HL-60 (cell line): Measurements from ENCODE around the gene CRTC3.

ENCODE experiments used
- CTCF ChIP-seq: IDR thresholded peaks from one replicate; pipeline ENCODE4 v1.5.1; 2011; ENCODE audit warnings: low read length, control low read depth, inconsistent platforms; ENCODE audit not compliant: insufficient read depth
- TF ChIP-seq, protein P1 (sequence below): IDR thresholded peaks from 2 replicates; pipeline ENCODE4 v1.6.1; 2012; ENCODE audit warnings: low read depth; ENCODE audit not compliant: insufficient replicate concordance

DNA sequence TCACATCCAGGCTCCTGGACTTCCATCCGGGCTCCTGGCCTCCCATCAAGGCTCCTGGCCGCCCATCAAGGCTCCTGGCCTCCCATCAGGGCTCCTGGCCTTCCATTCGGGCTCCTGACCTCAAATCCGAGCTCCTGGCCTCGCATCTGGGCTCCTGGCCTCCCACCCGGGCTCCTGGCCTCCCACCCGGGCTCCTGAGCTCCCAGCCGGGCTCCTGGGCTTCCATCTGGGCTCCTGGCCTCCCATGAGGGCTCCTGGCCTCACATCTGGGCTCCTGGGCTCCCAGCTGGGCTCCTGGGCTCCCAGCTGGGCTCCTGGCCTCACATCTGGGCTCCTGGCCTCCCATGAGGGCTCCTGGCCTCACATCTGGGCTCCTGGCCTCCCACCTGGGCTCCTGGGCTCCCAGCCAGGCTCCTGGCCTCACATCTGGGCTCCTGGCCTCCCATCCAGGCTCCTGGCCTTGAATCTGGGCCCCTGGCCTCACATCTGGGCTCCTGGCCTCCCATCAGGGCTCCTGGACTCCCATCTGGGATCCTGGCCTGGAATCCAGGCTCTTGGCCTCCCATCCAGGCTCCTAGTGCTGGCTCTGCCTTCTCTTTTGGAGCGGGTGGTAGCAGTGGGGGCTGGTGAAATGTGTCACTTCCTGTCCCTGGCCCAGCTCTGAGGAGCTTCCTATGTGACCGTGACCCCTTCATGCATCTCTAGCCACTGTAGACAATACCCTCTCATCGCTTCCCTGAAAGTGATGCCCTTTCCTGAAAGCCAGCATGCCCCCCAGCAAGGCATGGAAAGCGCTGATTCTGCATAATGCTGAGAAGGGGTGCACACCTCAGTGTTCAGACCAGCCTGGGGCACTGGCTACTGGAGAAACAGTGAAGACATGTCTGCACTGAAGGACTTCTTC, 124.8 kb downstream of the CRTC3 start:
- TF ChIP-seq, protein P1, sequence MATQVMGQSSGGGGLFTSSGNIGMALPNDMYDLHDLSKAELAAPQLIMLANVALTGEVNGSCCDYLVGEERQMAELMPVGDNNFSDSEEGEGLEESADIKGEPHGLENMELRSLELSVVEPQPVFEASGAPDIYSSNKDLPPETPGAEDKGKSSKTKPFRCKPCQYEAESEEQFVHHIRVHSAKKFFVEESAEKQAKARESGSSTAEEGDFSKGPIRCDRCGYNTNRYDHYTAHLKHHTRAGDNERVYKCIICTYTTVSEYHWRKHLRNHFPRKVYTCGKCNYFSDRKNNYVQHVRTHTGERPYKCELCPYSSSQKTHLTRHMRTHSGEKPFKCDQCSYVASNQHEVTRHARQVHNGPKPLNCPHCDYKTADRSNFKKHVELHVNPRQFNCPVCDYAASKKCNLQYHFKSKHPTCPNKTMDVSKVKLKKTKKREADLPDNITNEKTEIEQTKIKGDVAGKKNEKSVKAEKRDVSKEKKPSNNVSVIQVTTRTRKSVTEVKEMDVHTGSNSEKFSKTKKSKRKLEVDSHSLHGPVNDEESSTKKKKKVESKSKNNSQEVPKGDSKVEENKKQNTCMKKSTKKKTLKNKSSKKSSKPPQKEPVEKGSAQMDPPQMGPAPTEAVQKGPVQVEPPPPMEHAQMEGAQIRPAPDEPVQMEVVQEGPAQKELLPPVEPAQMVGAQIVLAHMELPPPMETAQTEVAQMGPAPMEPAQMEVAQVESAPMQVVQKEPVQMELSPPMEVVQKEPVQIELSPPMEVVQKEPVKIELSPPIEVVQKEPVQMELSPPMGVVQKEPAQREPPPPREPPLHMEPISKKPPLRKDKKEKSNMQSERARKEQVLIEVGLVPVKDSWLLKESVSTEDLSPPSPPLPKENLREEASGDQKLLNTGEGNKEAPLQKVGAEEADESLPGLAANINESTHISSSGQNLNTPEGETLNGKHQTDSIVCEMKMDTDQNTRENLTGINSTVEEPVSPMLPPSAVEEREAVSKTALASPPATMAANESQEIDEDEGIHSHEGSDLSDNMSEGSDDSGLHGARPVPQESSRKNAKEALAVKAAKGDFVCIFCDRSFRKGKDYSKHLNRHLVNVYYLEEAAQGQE, result no peak
- TF ChIP-seq CTCF, result no peak
